ENCODE results near the gene CARS1.

- TF ChIP-seq CTCF (IDR thresholded peaks at IDR 0.05): no peak
- TF ChIP-seq EZH2 (IDR thresholded peaks at IDR 0.05): no peak
- TF ChIP-seq EZH2phosphoT487 (IDR thresholded peaks at IDR 0.05): no peak
These were observed 76.1 kb downstream of the CARS1 start for GRCh38 chr11:2981130-2981529.

All from neural progenitor cell (in vitro differentiated cells).